Breast epithelium (tissue), 3 donors: Measurements from ENCODE around the gene DBI.

Experiments
- CTCF ChIP-seq, 3 donors: fragments of 450-650 bp; IDR thresholded peaks; one replicate each; pipeline ENCODE4 v1.5.1; 2016 to 2017; ENCODE audit warnings: antibody characterized with exemption in 3 of 3, mild to moderate bottlenecking in 3 of 3, moderate library complexity in 3 of 3
- POLR2A ChIP-seq: fragments of 450-650 bp; IDR thresholded peaks from one replicate; pipeline ENCODE4 v1.6.1; 2016; ENCODE audit warnings: antibody characterized with exemption, mild to moderate bottlenecking, moderate library complexity
- POLR2AphosphoS5 ChIP-seq, 3 donors: sonication (generic); formaldehyde crosslinking; IDR thresholded peaks; one replicate each; pipeline ENCODE4 v1.6.1; 2017; ENCODE audit warnings: antibody characterized with exemption in 3 of 3

- TF ChIP-seq CTCF (IDR thresholded peaks at IDR 0.05): no peak
- no peak for TF ChIP-seq POLR2A
- no peak for TF ChIP-seq POLR2AphosphoS5 (IDR thresholded peaks at IDR 0.05)
Observed at GRCh38 chr2:119338826-119339561, 27.8 kb upstream of the DBI start.
